Measurements from ENCODE around the gene THSD4. TPM values are rescaled to one million over a fixed set of nuclear protein-coding genes. Genes with fewer than 3 reads are reported as not detected.

THSD4 gene
- total and polyA plus RNA-seq, 8 donors: 15.7 to 43.3 (median 19.1) TPM

DNA sequence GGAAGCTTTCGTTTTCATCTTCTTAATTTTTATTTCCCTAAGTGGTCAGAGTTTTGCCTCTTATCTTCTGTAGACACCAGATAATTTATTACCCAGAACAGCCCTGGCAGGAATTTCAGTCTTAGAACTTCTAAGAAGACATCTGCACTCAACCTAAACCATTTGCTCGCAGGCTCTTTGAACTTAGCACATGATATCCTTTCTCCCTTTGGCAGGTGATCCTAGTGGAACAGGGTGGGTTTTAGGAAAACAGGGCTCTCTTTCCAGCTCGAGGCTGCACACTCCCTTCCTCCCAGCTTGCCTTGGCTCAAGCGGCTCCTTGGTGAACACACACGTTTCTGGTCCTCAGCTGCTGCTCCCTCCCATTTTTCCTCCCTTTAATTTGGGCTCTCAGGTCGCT, 116.5 kb downstream of the THSD4 start:
- DNase-seq: no peak
- H3K36me3 ChIP-seq: no peaks in the 10 kb centered on the region
- H3K27ac ChIP-seq: no peak overlapping the region
- H3K4me1 ChIP-seq: no peaks in the 10 kb centered on the region
- TF ChIP-seq, protein P1, sequence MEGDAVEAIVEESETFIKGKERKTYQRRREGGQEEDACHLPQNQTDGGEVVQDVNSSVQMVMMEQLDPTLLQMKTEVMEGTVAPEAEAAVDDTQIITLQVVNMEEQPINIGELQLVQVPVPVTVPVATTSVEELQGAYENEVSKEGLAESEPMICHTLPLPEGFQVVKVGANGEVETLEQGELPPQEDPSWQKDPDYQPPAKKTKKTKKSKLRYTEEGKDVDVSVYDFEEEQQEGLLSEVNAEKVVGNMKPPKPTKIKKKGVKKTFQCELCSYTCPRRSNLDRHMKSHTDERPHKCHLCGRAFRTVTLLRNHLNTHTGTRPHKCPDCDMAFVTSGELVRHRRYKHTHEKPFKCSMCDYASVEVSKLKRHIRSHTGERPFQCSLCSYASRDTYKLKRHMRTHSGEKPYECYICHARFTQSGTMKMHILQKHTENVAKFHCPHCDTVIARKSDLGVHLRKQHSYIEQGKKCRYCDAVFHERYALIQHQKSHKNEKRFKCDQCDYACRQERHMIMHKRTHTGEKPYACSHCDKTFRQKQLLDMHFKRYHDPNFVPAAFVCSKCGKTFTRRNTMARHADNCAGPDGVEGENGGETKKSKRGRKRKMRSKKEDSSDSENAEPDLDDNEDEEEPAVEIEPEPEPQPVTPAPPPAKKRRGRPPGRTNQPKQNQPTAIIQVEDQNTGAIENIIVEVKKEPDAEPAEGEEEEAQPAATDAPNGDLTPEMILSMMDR (IDR thresholded peaks at IDR 0.05): no peak
- ATAC-seq: no peak
- no peaks in the 10 kb centered on the region for H3K27me3 ChIP-seq
- H3K4me3 ChIP-seq: no peak overlapping the region
- no peaks in the 10 kb centered on the region for H3K9me3 ChIP-seq
- intact Hi-C loops (cut with DNase I): no loop called here

DNA sequence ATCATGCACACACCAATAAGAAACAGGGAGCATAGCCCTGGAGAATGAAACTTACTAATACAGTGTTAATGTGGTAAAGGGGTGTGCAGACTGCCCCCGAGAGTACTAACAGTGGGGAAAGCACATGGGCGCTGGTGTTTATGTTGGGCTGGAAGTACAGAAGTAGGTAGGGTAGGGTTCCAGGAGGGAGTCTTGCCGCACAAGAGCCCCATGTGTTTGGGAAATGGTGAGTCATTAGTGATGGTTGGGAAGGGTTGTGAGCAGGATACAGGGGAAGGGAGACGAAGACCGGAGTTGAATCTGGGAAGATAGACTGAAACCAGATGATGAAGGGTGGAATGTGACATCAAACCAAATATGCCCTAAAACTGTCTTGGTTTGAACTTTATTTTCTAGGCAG, 117.1 kb downstream of the THSD4 start:
- DNase-seq (no peak), ATAC-seq (no peak)
- Histone ChIP-seq H3K36me3 (no peaks in the 10 kb centered on the region), H3K27me3 (no peaks in the 10 kb centered on the region), H3K27ac (no peak overlapping the region), H3K4me3 (no peak overlapping the region), H3K9me3 (no peaks in the 10 kb centered on the region), H3K4me1 (no peaks in the 10 kb centered on the region)
- TF ChIP-seq, protein P1 (IDR thresholded peaks at IDR 0.05): no peak
- intact Hi-C loops (cut with DNase I): no loop called here

DNA sequence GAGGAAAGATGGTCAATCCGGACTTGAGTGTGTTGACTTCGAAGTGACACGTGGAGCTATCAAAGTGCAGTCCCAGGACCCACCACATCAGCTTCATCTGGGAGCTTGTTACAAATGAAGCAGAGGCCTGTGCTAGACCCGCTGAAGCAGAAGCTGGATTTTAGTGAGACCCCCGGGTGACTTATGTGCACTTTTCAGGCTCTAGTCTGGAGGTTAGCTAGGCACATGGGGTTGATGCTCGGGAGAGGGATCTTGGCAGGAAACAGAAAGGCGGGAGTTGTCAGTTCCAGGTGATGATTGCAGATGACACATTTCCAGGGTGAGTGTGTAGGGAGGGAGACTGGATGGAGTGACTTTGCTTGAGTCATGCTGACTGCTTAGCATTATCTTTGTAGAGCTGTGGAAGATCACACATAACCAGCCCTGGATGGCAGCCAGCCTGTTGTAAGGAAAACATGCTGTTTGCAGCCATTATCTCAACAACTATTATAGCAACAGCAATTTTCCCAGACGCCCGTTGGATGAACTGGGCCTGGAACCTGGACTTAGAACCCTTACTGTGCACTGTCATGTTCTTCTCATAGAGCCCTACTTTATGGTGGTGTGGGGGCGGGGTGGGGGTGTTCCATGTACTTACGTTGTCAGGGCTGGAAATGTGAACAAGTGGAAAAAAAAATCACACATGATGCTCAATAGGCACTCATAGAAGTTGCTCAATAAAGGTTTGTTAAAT, 122.4 kb downstream of the THSD4 start:
- intact Hi-C loops (cut with DNase I): no loop called here

DNA sequence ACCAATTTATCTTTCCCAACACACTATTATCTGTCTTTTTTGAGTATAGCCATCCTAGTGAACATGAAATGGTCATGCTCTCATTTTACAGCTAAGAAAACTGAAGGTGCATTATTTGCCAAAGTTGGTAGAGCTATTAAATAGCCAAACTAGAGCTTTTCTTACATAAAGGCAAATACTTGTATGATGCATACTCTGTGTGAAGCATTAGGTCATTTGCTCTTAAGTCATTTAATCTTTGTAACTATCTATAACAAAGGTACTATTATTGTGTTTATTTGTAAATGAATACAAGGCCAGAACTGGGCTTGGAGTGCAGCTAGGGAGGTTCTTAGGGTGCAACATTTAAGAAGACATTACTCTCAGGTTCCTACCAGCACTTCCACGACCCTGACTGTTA, 123.7 kb downstream of the THSD4 start:
- Histone ChIP-seq H3K4me3 (no peak overlapping the region), H3K9me3 (no peaks in the 10 kb centered on the region), H3K27me3 (no peaks in the 10 kb centered on the region), H3K36me3 (no peaks in the 10 kb centered on the region), H3K4me1 (no peaks in the 10 kb centered on the region), H3K27ac (no peak overlapping the region)
- intact Hi-C loops (cut with DNase I): no loop called here
- ATAC-seq (no peak), DNase-seq (no peak)
- TF ChIP-seq, protein P1 (IDR thresholded peaks at IDR 0.05): no peak

More for the DNA sequence above, 122.4 kb downstream of the THSD4 start:
- H3K9me3 ChIP-seq: no peaks in the 10 kb centered on the region
- H3K27ac ChIP-seq: no peak overlapping the region
- peak in 3 of 4 donors; percentile 37 to 58 (median 40) for DNase-seq
- H3K4me1 ChIP-seq: no peaks in the 10 kb centered on the region
- H3K4me3 ChIP-seq: no peak overlapping the region
- H3K36me3 ChIP-seq: no peaks in the 10 kb centered on the region
- TF ChIP-seq, protein P1 (IDR thresholded peaks at IDR 0.05): no peak
- H3K27me3 ChIP-seq: no peaks in the 10 kb centered on the region
- ATAC-seq: peak; percentile 68

DNA sequence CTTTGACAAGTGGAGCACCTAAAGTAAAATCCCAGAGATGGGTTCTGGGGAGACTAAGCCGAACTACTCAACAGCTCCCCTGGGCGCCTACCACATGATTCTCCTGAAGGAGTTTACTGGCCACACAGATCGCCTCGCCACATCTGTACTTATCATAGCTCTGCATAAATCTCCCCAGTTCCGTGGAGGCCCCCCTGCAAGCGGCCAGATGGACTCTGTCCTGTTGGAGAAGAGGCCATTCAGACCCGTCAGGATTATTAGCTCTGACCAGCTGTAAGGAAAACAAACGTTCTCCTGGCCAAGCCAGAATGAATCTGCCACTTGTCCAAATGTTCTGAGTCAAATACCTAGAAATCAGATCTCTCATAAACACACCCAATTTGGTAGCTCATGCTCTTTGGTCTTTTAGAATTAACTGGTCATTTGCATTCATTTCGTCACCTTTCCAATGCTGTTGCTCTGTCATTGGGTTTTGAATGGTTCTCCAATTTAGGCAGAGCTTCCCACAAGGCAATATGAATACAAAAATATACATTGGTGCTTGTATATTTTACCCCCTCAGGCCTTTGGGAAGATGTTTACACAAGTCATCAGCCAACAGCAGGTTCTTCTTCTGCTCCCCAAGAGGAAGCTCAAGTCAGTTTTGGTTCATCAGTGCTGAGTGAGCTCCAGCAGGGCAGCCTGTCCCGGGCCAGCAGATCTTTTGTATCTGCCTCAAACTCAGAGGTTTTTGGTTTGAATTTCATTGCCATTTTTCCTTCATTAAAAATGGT, 124.5 kb downstream of the THSD4 start:
- Histone ChIP-seq H3K9me3 (no peaks in the 10 kb centered on the region), H3K4me3 (no peak overlapping the region), H3K4me1 (no peaks in the 10 kb centered on the region), H3K27me3 (no peaks in the 10 kb centered on the region), H3K36me3 (no peaks in the 10 kb centered on the region), H3K27ac (no peak overlapping the region)
- intact Hi-C loops (cut with DNase I): no loop called here
- no peak for DNase-seq
- ATAC-seq: no peak
- TF ChIP-seq, protein P1 (IDR thresholded peaks at IDR 0.05): no peak
